ENCODE measurements around the gene AJM1.
A peak's percentile ranks its signal among the peaks of the same experiment; 100 is the strongest.
"Not testable (repeated sequence)": the region's sequence is repeated elsewhere in the genome, so short reads cannot be mapped to it uniquely, and the experiment has no call there.

Gene AJM1

DNA sequence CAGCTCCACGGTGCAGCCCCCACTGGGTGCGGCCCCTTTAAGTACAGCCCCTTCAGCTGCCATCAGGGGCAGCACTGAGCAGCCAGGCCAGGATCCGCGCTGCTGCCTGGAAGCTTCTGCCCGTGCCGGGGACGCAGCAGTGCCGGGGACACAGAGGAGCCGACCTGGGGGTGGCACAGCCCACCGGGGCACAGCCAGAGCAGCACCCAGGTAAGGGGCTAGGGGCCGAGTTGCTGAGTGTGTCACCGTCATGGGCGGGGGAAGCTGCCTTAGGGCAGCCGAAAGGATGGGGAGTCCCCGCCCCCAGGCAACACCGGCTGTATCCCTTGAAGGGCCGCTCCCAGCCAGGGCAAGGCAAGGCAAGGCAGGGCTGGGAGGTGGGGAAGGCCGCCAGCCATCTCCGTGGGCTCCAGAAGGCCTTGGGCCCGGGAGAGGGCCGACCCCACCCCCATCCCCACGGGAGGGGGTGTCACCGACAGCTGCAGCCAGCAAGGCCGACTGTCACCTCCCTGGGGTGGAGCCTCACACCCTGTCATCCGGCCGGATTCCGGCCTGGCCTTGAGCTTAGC is at the start of gene AJM1:
Gene AJM1 (plus strand): TSS at position 99 of the 569 bp plus-strand sequence. CDS start 1,937 bp downstream, outside the sequence.
- DNase-seq: peak; percentile 77

- no peak for DNase-seq
Observed at GRCh38 chr9:136793086-136793946, 49.0 kb upstream of the AJM1 start.

- no peak for DNase-seq
Observed at GRCh38 chr9:136794281-136794999, 47.8 kb upstream of the AJM1 start.

DNA sequence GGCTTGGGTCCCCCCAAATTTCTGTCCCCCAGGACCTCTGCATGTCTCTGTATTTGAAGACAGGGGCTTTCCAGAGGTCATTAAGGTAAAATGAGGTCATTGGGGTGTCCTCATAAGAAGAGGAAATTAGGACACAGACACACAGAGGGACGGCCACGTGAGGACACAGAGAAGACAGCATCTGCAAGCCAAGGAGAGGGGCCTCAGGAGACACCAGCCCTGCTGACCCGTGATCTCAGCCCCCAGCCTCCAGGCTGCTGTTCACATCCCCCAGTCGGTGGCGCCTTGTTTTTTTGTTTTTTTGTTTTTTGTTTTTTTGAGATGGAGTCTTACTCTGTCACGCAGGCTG is 47.3 kb upstream of the AJM1 start:
- DNase-seq: no peak

DNA sequence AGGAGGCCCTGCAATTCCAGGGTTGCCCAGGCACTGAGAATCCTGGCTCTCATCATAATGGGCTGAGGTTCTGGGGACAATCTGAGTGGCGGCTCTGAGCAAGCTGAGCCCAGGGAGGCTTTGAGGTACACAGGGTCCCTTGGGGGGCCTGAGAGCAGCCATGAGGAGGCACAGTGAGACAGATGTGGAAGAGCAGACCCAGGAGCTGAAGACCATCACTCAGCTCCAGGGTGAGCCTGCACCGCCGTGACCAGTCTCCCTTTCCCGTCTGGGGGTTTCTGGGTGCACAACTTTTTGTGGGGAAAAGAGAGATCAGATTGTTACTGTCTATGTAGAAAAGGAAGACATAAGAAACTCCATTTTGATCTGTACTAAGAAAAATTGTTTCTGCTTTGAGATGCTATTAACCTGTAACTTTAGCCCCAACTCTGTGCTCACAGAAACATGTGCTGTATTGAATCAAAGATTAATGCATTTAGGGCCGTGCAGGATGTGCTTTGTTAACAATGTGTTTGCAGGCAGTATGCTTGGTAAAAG is 46.0 kb upstream of the AJM1 start, which contains the start of gene CCDC183:
Gene CCDC183 (plus strand): TSS at position 101 of the 537 bp plus-strand sequence. CDS start 60 bp downstream, at position 161.
- DNase-seq: no peak

DNA sequence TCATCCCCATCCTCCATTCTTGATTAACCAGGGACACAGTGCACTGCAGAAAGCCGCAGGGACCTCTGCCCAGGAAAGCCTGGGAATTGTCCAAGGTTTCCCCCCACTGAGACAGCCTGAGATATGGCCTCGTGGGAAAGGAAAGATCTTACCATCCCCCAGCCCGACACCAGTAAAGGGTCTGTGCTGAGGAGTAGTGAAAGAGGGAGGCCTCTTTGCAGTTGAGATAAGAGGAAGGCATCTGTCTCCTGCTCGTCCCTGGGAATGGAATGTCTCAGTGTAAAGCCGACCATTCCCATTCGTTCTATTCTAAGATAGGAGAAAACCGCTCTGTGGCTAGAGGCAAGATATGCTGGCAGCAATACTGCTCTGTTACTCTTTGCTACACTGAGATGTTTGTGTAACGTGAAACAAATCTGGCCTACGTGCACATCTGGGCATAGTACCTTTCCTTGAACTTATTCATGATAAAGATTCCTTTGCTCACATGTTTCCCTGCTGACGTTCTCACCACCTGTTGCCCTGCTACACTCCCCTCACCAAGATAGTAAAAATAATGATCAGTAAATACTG is 45.4 kb upstream of the AJM1 start:
- not testable (repeated sequence) for DNase-seq

DNA sequence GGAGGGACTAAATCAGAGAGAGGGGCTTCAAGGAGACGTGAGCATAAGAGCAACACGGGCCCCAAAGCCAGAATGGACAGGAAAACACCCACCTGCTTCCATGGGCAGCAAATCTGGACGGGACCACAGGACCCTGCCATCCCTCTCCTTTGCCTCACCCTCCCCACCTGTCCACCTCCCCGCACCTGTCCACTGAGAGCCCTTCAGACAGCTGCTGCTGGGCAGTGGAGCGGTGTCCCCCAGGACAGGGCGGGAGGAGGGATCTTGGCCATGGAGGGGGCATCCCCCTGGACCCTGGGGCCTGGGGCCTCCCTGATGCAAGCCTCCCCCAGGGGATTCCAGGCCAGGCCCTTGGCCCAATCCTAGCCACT is 43.6 kb upstream of the AJM1 start:
- no peak for DNase-seq

- DNase-seq: no peak
Observed at GRCh38 chr9:136799079-136799853, 43.0 kb upstream of the AJM1 start.

GRCh38 chr9:136799854-136800657 is 42.2 kb upstream of the AJM1 start:
- DNase-seq: peak; percentile 95

GRCh38 chr9:136802321-136802720 is 40.0 kb upstream of the AJM1 start:
- DNase-seq: no peak

- not testable (repeated sequence) for DNase-seq
Observed at GRCh38 chr9:136803009-136803550, 39.2 kb upstream of the AJM1 start.

GRCh38 chr9:136803551-136804508 is 38.4 kb upstream of the AJM1 start:
- no peak for DNase-seq

DNA sequence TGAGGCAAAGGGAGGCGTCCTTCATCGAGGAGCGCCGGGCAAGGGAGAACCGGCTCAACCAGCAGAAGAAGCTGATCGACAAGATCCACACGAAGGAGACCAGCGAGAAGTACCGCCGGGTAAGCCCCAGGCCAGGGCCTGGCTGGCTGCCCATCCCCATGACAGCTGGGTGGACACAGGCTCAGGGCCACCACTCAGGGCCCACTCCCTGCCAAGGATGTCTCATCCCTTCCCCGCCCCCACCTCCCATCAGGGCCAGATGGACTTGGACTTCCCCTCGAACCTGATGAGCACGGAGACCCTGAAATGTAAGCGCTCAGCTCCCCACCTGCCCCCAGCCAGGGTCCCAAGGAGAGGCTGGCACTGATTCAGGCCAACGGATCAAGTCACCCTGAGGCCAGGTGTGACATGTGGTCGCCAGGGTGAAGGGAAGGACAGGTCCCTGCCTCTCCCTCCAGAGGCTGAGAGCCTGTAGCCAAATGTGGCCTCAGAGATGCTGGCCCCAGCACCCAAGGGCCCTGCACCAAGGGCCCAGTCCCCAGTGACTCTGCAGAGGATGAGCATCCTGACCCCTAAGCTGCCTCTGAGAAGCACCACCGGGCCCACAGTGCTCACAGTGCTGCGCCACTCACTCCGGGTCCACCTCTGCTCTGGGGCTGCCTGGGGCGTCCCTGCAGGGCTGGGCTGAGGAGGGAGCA is 37.6 kb upstream of the AJM1 start:
- no peak for DNase-seq

GRCh38 chr9:136805207-136805740 is 37.0 kb upstream of the AJM1 start:
- DNase-seq: no peak

DNA sequence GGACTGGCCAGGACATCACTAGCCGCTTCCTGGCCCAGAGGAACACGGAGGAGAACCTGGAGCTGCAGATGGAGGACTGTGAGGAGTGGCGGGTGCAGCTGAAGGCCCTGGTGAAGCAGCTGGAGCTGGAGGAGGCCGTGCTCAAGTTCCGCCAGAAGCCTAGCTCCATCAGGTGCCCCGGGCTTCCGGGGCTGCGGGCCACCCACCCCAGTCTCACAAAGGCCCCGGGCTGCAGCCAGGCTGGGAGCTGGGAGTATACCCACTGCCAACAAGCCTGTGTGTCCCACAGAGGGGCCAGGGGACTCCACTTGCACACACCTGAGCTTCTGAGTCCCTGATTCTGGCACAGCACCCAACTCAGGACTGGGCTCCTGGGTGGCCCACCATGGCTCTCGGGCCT is 36.2 kb upstream of the AJM1 start:
- no peak for DNase-seq

DNA sequence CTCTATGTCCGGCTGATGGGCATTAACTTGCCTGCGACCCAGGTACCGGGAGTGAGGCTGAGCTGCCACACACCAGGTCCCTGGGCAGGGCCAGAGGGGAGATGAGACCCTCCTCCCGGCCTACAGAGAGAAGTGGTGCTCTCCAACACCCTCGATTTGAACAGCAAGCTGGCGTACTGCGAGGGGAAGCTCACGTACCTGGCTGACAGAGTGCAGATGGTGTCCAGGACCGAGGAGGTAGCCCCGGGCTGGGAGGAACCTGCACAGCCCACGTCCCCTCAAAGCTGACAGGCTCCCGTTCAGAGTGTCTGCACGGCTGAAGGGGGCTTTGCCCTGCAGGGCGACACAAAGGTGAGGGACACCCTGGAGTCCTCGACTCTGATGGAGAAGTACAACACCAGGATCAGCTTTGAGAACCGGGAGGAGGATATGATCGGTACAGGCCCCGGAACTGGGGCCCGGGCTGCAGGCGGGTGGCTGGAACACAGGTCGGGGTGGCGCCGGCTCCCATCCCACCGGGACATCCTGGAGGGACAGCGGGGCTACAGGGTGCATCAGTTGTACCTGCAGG is 35.6 kb upstream of the AJM1 start:
- no peak for DNase-seq

DNA sequence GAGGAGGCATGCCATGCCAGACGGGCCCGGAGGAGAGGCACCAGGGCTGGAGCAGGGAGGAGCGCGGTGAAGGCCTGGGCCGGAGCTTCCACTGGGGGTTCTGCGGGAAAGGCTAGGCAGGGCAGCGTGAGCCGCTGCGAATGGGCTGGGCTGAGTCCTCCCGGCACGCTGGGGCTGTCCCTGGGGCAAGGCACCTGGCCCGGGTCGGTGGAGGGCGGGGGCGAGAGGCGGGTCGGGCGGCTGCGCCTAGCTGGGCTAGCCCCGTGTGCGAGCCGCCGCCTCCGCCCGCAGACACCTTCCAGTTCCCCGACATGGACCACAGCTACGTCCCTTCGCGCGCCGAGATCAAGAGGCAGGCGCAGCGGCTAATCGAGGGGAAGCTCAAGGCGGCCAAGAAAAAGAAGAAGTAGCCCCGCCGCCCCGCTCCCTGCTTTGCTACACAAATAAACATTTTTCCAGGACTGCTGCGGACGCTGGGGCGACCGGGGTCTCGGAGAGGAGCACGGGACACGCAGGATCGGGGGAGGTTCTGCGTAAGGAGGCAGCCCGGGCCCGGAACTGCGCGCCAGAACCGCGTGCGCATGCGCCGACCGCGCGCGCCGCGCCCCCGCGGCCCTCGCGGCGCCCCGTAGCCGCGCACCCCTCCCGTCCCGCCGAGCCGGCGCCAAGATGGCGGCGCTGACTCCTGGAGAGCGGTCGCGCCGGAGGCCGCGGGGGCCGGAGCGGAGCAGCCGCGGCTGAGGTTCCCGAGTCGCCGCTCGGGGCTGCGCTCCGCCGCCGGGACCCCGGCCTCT is 34.8 kb upstream of the AJM1 start, which contains the start of gene RABL6:
Gene RABL6 (plus strand): TSS at position 668 of the 794 bp plus-strand sequence. CDS start 249 bp downstream, outside the sequence.
- peak; percentile 72 for DNase-seq
